Keratinocyte (primary cell): ENCODE results near the gene CPN2. TPM values are rescaled to one million over a fixed set of nuclear protein-coding genes. Genes with fewer than 3 reads are reported as not detected.

Source experiments
- DNase-seq: peaks from one replicate; pipeline ENCODE4 v3.0.0-alpha.2; 2011; ENCODE audit warnings: low read depth, missing footprints, low spot score
- FAIRE-seq: peaks from 2 replicates; lab custom pipeline; 2011; peaks lifted over from hg19 to GRCh38; lab: Jason Lieb, UNC
- H2AFZ ChIP-seq: 2 replicates; pipeline ENCODE4 v1.6.0; 2012; ENCODE audit warnings: low read length, control low read depth, inconsistent platforms; ENCODE audit not compliant: control insufficient read depth
- H3K27ac ChIP-seq: 2 replicates; pipeline ENCODE4 v1.5.1; 2011; ENCODE audit warnings: low read length; ENCODE audit not compliant: control insufficient read depth, insufficient read depth
- H3K27me3 ChIP-seq: 3 replicates; pipeline ENCODE4 v1.6.0; 2011; ENCODE audit warnings: low read length; ENCODE audit not compliant: control insufficient read depth, insufficient read depth; ENCODE audit errors: extremely low read depth
- H3K36me3 ChIP-seq, 2 experiments: 2 replicates in 1 of 2; 3 replicates in 1 of 2; pipeline ENCODE4 v1.5.1; 2011; ENCODE audit warnings: low read length in 2 of 2, mild to moderate bottlenecking in 1 of 2; ENCODE audit not compliant: control insufficient read depth in 2 of 2, insufficient read depth in 2 of 2; ENCODE audit errors: extremely low read depth in 1 of 2
- H3K4me1 ChIP-seq: 3 replicates; pipeline ENCODE4 v1.5.1; 2011; ENCODE audit warnings: low read length; ENCODE audit not compliant: control insufficient read depth, insufficient read depth; ENCODE audit errors: extremely low read depth
- H3K4me2 ChIP-seq: 3 replicates; pipeline ENCODE4 v1.6.0; 2011; ENCODE audit warnings: low read depth, low read length; ENCODE audit not compliant: control insufficient read depth, insufficient read depth; ENCODE audit errors: extremely low read depth
- H3K4me3 ChIP-seq, 3 experiments: fragments of 200-600 bp in 1 of 3; sonication (generic) in 1 of 3; 2 replicates in 2 of 3; 3 replicates in 1 of 3; pipeline ENCODE4 v1.5.1; 2011 to 2016; ENCODE audit warnings: low read length in 3 of 3, mild to moderate bottlenecking in 3 of 3, control low read depth in 2 of 3, inconsistent platforms in 1 of 3, low read depth in 1 of 3, mixed read lengths in 1 of 3, mixed run types in 1 of 3, moderate library complexity in 1 of 3; ENCODE audit not compliant: control insufficient read depth in 2 of 3, insufficient read depth in 2 of 3; ENCODE audit errors: extremely low read depth in 1 of 3
- H3K79me2 ChIP-seq: 2 replicates; pipeline ENCODE4 v1.6.0; 2012; ENCODE audit warnings: low read length; ENCODE audit not compliant: control insufficient read depth, insufficient read depth
- H3K9ac ChIP-seq: 3 replicates; pipeline ENCODE4 v1.6.0; 2011; ENCODE audit warnings: low read length; ENCODE audit not compliant: control insufficient read depth, insufficient read depth; ENCODE audit errors: extremely low read depth
- H3K9me1 ChIP-seq: 3 replicates; pipeline ENCODE4 v1.6.0; 2011; ENCODE audit warnings: low read length; ENCODE audit not compliant: control insufficient read depth, insufficient read depth; ENCODE audit errors: extremely low read depth
- H3K9me3 ChIP-seq: 2 replicates; pipeline ENCODE4 v1.5.1; 2012; ENCODE audit warnings: low read depth, low read length; ENCODE audit not compliant: control insufficient read depth
- H4K20me1 ChIP-seq: 3 replicates; pipeline ENCODE4 v1.6.0; 2011; ENCODE audit warnings: low read length; ENCODE audit not compliant: control insufficient read depth, insufficient read depth; ENCODE audit errors: extremely low read depth
- CTCF ChIP-seq, 3 experiments: IDR thresholded peaks in 1 of 3; conservative IDR thresholded peaks in 1 of 3; optimal IDR thresholded peaks in 1 of 3; 2 replicates in 2 of 3; 3 replicates in 1 of 3; pipeline versions ENCODE3 to v1.5.1; 2011; ENCODE audit warnings: low read length in 3 of 3, mild to moderate bottlenecking in 3 of 3, moderate library complexity in 2 of 3, control low read depth in 1 of 3, inconsistent platforms in 1 of 3; ENCODE audit not compliant: insufficient read depth in 2 of 3; ENCODE audit errors: extremely low read depth in 1 of 3
- EZH2 ChIP-seq: IDR thresholded peaks from one replicate; pipeline ENCODE4 v1.6.1; 2012; ENCODE audit warnings: inconsistent platforms, mild to moderate bottlenecking, low read length, moderate library complexity
- dilution Hi-C: fragments of 300-500 bp; cut with MboI; formaldehyde crosslinking; loops from one replicate; pipeline ENCODE4 v1.7.0; 2020; ENCODE audit warnings: low sequenced_read_pairs; ENCODE audit not compliant: extremely low pct_ligation_motif_present
- polyA plus RNA-seq, 5 experiments: library from polyadenylated mRNA; depleted of rRNA in 3 of 5; stranded (reverse) in 3 of 5; stranded (forward) in 1 of 5; unstranded in 1 of 5; fragments of >200 nt; gene quantifications; 1 replicate in 1 of 5; 2 replicates in 3 of 5; 3 replicates in 1 of 5; pipeline versions ENCODE4 v1.2.1 to v1.2.3, GENCODE V29; 2011 to 2012; ENCODE audit warnings: missing spikeins in 2 of 5, low read depth in 1 of 5, low replicate concordance in 1 of 5

The CPN2 gene
- polyA plus RNA-seq, 1 donor (not counting 4 experiments of a cell fraction or from before 2014, with no cell fraction given) = not detected

GRCh38 chr3:194311000-194311399, 40.1 kb downstream of the CPN2 start:
- no peak for FAIRE-seq
- Histone ChIP-seq H3K4me3 (no peak overlapping the region), H3K27me3 (peaks cover 21% of the 10 kb centered on the region), H4K20me1 (no peaks in the 10 kb centered on the region), H3K9me3 (no peaks in the 10 kb centered on the region), H3K9me1 (no peaks in the 10 kb centered on the region), H3K79me2 (no peaks in the 10 kb centered on the region), H3K9ac (no peak overlapping the region), H3K4me1 (peaks cover 34% of the 10 kb centered on the region), H2AFZ (no peak overlapping the region), H3K27ac (no peak overlapping the region), H3K4me2 (no peak overlapping the region), H3K36me3 (no peaks in the 10 kb centered on the region)
- DNase-seq = no peak
- no peak for TF ChIP-seq EZH2
- TF ChIP-seq CTCF (optimal IDR thresholded peaks at IDR 0.05 in 1 of 3, IDR thresholded peaks at IDR 0.05 in 1 of 3, conservative IDR thresholded peaks at IDR 0.05 in 1 of 3; ENCODE audit: extremely low read depth in 1 of 3, insufficient read depth in 2 of 3, low read length in 3 of 3) = no peak
- dilution Hi-C loops = loop anchor here (25.0 kb wide), 2 partner anchors 149 to 549 kb away; no protein-coding TSS in a partner anchor

GRCh38 chr3:194310060-194310835, 40.9 kb downstream of the CPN2 start:
- Histone ChIP-seq H3K4me3 (no peak overlapping the region), H2AFZ (no peak overlapping the region), H3K4me2 (no peak overlapping the region), H3K27me3 (peaks cover 21% of the 10 kb centered on the region), H3K9me1 (no peaks in the 10 kb centered on the region), H3K4me1 (peaks cover 29% of the 10 kb centered on the region), H4K20me1 (no peaks in the 10 kb centered on the region), H3K9ac (no peak overlapping the region), H3K79me2 (no peaks in the 10 kb centered on the region), H3K9me3 (no peaks in the 10 kb centered on the region), H3K36me3 (no peaks in the 10 kb centered on the region), H3K27ac (no peak overlapping the region)
- no peak for DNase-seq
- TF ChIP-seq CTCF (optimal IDR thresholded peaks at IDR 0.05 in 1 of 3, IDR thresholded peaks at IDR 0.05 in 1 of 3, conservative IDR thresholded peaks at IDR 0.05 in 1 of 3; ENCODE audit: extremely low read depth in 1 of 3, insufficient read depth in 2 of 3, low read length in 3 of 3) (no peak), EZH2 (no peak)
- no peak for FAIRE-seq
- dilution Hi-C loops = loop anchor here (25.0 kb wide), 2 partner anchors 148 to 548 kb away; no protein-coding TSS in a partner anchor
